NCI-H446 treated with DMSO at 0.1 percent for 48 hours (cell line): ENCODE results near the gene PDLIM7.

ENCODE experiments used
- DNase-seq: peaks from one replicate; lab custom pipeline; 2025; lab: John Stamatoyannopoulos, UW

PDLIM7 gene

DNA sequence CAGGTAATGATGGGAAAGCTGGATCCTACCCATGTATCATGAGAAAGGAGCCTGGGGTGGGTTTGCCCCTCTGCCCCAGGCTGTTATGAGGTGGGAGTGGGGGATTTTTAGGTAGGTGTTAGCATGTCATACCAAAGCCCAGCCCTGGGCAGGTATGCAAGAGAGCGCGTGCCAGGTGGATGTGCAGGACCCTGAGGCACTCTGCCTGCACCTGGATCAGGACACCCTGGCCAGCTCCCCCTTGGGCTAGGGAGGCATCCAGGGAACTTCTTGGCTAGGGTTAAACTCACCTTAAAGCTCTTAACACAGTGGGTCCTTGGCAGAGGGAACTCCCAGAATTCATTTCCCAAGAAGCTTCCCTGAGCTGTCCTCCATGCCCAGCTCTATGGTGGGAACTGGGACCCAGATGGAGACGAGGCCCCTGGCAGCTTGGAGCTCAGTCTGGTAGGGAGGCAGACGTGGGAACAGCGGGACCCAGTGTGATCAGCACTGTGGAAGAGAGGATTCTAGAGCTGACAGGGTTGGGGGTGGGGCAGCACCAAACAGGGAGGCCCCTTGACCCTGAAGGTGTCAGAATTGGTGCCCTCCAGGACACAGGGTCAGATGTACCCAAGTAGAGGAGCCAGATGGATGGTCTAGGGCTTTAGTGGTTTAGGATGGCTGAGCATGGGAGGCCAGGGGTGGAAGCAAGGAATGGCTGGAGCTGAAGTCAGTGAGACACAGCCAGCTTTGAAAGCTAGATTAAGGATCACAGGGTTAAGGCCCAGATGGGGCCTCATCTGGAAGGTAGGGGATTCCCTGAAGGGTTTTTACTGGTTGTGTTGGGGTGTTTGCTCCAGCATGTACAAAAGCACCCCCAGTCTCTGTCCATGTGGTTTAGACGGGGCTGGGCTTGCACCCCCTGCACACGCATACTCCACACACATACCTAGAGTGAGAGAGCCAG lies 53.0 kb downstream of the PDLIM7 start:
- no peak for DNase-seq

DNA sequence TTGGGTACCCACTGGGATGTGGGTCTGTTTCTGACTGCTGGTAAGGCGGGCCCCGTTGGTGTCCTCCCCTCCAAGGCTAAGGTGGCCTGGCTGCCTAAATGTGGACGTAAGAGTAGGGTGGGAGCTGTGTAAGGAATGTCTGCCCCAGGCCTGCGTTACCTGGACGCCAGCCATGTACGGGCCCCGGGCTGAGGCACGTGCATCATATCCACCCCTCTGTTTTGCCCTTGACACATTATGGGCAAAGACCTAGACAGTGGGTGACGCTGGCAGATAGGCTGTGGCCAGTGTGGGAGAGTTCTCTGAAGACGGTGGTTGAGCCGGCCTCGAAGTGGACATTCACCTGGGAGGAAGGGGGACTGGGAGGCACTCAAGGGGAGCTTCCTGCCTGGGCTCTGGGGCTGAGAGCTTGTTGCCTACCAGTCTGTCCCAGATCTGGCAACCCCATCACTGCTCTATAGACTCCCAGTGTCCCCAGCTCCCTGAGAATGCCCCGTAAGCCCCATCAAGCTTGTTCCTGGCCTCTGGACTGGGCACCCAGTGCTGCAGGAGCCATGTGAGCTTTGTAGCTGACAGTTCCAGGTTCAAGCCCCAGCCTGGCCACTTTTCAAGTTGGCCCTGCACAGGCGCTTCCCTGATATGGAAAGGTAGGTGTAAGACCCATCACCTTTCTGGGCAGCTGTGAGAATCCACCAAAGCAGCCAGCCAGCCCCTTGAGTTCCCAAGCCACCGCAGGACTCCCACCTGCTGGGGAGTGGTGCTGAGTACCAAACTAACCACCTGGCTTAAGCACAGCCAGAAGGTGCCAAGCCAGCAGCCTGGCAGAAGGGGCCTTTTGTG lies 54.0 kb downstream of the PDLIM7 start:
- DNase-seq = no peak

DNA sequence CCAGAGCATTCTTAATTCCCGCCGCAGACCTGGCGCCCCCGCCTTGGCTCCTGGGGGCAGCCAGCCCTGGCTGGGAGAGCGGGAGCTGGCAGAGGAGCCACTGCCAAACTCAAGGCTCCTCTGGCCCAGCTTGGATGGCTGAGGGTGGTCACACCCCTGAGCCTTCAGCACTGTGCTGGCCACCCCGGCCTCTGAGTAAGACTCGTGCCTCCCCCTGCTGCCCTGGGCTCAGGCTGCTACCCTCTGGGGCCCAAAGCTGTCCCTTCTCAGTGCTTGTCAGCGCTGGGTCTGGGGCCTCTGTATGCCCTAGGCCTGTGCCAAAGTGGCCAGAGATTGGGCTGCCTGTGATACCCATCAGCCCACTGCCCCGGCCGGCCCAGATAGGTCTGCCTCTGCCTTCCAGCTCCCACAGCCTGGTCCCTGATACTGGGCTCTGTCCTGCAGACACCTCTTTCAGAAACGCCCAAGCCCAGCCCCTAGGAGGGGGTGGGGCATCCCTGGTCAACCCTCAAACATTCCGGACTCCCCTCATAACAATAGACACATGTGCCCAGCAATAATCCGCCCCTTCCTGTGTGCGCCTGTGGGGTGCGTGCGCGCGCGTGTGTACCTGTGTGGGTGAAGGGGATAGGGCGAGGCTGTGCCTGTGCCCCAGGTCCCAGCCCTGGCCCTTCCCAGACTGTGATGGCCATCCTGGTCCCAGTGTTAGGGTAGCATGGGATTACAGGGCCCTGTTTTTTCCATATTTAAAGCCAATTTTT lies 55.2 kb downstream of the PDLIM7 start:
- DNase-seq = no peak

DNA sequence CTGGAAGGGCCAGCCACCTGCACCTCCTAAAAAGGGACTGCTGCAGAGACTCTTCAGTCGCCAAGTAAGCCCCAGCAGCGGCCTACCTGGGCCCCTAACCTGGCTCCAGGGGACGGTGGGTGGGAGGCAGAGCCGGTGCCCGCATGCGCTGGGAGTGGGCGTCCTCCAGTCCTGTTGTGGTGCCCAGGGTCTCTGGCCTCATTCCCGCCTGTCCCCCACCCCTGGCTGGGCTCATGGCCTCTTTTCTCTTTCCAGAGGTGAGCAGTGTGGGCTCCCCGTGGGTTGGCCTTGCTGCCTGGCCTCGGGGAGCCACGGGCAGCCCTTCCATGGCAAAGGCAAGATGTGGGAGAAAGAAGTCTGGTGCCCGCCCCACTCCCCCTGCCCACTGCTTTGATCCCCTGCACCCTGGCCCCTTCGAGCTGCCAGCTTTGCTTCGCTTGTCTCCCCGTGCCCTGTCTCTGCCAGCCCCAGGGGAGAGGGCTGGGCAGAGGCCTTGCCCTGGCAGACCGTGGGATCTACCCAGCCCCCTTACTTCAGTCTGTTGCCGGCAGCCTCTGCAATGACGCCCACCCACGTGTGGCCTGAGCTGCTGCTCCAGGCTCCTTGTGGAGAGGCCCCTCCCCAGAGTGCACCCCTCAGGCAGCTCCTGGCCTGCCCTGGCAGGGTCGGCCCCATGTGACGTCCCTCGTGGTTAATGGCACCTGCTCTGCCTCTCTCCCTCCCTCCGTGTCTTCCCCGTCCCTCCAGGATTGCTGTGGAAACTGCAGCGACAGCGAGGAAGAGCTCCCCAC lies 56.2 kb downstream of the PDLIM7 start:
- DNase-seq = no peak

DNA sequence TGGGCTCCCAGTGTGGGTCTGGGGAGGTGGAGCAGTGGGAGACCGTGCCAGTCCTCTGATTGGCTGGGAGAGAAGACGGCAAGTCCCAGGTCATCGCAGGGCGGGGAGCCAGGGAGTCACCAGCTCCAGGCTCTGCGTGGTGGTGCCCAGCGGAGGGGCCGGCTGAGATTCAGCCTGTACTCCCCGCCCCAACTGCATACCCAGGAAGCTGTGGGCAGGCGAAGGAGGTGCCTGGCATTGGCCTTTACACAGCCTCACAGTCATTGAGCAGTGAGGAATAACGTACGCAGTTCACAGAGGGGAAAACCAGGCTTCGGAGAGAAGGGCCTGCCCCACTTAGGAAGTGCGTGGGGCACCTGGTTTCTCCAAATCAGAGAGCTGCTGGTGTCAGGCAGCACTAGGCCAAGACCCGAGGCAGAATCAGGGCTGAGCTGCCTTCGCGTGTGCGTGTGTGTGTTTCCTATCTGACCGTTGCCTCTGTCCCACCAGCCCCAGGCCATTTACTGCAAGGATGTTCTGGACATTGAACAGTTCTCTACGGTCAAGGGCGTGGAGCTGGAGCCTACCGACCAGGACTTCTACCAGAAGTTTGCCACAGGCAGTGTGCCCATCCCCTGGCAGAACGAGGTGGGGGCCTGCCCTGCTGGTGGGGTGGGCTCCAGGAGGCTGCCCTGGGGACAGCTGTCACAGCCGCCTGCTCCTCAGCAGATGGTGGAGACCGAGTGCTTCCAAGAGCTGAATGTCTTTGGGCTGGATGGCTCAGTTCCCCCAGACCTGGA lies 57.0 kb downstream of the PDLIM7 start:
- DNase-seq = no peak

DNA sequence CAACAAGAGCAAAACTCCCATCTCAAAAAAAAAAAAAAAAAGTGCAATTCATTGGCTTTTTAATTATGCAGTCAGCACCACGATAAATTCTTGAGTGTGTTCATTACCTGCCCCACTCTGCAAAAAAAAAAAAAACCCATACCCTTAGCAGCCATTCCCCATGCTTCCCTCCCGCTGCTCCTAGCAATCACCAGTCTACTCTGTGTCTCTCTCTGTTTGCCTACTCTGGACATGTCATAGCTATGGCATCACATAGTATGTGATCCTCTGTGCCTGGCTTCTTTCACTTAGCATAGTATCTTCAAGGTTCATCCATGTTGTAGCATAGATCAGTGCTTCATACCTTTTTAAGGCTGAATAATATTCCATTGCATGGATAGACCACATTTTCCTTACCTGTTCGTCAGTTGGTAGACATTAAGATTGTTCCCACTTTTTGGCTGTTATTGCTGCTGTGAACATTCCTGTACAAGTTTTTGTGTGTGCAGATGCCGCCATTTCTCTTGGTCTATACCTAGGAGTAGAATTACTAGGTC lies 57.8 kb downstream of the PDLIM7 start:
- DNase-seq = no peak

DNA sequence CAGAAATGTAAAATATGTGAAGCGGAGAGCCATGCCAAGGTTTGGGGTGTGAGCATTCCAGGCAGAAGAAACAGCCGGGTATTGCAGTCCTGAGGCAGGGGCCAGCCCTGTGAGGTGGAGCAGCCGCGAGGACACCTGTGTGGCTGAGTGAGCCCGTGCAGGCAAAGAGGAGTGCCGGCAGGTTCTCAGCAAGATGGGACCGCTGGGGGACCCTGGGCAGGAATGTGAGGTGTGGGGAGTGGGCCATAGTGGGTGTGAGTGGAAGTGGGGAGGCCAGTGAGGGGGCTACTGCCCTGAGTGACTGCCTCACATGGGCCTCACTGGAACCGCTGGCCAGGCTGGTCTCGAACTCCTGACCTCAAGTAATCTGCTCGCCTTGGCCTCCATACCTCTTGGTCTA lies 58.9 kb downstream of the PDLIM7 start:
- no peak for DNase-seq

DNA sequence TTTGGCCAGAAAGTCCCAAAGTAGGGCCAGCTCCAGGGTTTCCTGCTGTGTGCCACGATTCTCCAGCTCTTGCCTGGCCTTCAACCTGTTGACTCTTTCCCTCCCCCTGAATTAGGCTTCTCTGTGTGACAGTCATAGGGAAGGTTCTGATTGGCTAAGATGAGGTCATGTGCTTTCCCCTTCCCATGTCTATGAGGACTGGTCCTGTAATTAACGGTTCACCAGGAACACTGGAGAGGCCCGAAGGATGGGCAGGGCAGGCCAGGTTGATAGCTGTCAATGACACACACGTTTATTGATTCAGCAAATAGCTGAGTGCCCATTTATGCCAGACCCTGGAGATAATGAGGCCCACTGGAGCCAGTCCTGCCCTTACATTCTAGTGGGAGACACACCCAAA lies 59.8 kb downstream of the PDLIM7 start:
- no peak for DNase-seq

DNA sequence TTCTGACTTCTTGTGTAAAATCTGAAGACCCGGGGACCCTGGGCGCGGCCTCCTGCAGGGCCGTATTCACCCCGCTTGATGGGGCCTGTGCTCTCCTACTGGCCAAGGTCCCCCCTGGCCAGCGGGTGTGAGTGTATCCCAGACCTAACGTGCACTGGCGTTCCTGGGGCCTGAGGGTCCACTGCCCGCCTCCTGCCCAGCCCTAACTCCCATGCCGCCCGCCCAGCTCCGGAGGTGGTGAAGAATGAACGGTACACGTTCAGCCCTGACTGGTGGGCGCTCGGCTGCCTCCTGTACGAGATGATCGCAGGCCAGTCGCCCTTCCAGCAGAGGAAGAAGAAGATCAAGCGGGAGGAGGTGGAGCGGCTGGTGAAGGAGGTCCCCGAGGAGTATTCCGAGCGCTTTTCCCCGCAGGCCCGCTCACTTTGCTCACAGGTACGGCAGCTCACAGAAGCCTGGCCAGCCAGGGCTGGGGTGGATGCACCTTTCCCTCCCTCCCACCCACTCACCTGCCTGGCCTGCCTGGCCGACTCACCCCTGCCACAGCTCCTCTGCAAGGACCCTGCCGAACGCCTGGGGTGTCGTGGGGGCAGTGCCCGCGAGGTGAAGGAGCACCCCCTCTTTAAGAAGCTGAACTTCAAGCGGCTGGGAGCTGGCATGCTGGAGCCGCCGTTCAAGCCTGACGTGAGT lies 61.4 kb downstream of the PDLIM7 start:
- DNase-seq = no peak

DNA sequence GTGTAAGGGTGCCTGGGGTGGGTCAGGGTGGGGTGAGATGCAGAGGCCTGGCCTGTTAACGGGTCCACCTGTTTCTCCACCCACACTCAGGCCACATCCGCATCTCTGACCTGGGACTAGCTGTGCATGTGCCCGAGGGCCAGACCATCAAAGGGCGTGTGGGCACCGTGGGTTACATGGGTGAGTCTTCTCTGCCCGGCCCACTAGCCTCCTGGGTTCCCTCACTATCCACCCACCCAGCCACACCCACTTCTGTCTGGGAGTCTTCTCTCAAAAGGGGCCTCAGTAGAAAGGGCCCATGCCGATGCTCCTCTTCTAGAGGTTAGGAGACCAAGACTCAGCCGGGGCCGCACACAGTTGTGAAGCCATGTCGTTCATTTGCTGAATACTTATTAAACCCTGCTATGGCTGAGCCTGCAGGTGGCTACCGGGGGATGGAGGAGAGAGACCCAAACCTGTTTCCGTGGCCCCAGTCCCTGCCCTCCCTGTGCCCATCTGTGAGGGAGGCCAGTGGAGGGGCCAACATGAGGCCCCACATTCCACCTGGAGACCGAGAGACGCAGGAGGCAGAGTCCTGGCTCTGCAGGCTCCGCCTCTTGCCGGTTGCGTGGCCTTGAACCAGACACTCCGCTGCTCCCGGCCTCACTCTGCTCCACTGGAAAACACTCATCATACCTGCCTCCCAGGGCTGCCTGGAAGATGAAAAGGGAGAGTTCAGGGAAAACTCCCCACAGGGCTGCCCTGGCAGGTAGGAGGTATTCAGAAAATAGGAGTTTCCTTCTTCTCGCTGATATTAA lies 62.3 kb downstream of the PDLIM7 start:
- DNase-seq = no peak

DNA sequence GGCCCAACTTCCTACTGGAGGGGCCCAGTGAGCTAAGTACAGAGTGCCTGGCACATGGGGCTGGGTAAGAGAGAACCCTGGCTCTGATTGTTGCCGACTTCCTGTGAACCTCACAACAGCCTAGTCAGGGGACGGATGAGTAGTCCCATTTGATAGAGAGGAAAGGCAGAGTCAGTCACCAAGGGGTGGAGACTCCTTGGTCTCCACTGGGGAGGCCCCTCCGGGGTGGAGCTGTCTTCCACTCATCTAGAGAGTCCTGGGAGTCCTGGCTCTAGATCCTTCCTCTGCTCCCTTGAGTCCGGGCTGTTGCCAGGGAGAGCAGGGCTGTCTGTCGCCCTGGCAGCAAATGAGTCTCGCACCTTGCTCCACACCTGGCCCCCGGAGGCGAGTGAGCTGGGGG lies 63.0 kb downstream of the PDLIM7 start:
- no peak for DNase-seq

DNA sequence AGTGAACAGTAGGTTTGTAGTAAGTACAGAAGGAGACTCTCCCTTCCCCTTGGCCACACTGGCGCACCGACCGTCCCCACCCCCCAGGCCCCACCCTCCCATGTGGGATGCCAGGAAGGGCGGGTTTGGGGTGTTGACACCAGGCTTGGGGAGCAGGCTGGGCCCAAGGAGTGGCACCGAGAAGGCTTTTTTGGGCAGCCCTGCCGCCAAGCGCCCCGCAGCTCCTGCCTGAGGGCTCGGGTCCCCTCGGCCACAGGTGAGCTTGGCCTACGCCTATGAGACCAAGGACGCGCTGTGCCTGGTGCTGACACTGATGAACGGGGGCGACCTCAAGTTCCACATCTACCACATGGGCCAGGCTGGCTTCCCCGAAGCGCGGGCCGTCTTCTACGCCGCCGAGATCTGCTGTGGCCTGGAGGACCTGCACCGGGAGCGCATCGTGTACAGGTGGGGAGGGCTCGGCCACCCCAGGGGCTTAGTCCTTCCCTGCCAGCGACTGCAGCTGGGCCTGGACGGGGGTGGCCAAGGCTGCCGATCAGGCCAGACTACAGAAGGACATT lies 63.7 kb downstream of the PDLIM7 start:
- no peak for DNase-seq
